ENCODE data around the gene WFS1.

DNA sequence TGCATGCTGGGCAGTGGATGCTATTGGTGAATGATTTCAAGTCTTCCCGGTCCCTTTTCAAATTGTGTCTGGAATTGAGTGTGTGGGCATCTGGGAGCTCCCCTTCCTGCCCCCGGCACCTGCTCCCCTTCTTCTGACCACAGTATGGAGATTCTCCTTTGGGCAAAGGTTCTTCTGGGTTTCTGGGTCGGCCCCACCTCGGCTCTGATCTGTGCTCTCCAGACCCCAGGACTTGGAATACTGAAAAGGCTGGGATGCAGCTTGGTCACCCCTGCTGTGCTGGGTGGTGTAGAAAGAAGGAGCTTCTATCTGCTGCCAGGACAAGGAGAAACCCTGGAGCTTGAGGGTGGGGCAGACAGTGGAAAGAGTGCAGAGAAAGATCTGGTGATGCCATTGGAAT, 78.8 kb downstream of the WFS1 start:
- TF ChIP-seq CTCF (IDR thresholded peaks at IDR 0.05) (no peak), EP300 (IDR thresholded peaks at IDR 0.05) (no peak)
